Measurements from ENCODE around the gene UTP4.

DNA sequence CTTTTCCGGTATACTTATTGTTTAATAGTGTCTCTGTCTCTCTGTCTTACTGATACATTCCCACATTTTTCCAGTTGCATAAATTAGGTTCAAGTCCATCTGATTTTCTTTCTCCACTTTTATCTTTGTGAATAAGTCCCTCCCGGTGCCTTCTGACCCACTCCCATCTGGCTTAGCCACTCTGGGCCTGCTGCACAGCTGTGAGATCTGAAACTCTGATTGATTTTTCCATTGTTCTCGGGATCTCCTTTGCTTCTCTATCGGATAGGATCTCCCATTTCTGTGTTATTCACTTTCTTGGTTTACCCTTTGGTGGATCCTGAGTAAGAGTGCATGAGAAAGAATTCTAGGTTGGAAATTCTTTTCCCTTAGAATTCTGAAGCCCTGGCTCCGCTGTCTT is 8.6 kb downstream of the UTP4 start:
- TF ChIP-seq EP300 (IDR thresholded peaks at IDR 0.05; ENCODE audit: borderline replicate concordance) (no peak), TAF1 (IDR thresholded peaks at IDR 0.05; ENCODE audit: low read depth) (no peak), TCF12 (IDR thresholded peaks at IDR 0.05; ENCODE audit: low read depth) (no peak), RAD21 (IDR thresholded peaks at IDR 0.05; ENCODE audit: low read depth) (no peak), CREB1 (IDR thresholded peaks at IDR 0.05; ENCODE audit: low read depth) (no peak)
- TF ChIP-seq, protein P1, sequence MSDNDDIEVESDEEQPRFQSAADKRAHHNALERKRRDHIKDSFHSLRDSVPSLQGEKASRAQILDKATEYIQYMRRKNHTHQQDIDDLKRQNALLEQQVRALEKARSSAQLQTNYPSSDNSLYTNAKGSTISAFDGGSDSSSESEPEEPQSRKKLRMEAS (IDR thresholded peaks at IDR 0.05): no peak
